HepG2 (cell line): ENCODE results near the gene ENTREP1. TPM values are rescaled to one million over a fixed set of nuclear protein-coding genes. Genes with fewer than 3 reads are reported as not detected.

Source experiments
- ATAC-seq: fragments of 200-7000 bp; cut with Tn5 transposase; 3 replicates; pipeline ENCODE4 v1.9.1; 2020; ENCODE audit warnings: mild to moderate bottlenecking, moderate library complexity
- BruUV-seq: library from RNA; stranded (reverse); fragments of 400-500 nt; replicated peaks from 2 replicates; lab custom pipeline; 2021; lab: Mats Ljungman, UMichigan
- CTCF ChIA-PET: fragments of 300-600 bp; formaldehyde crosslinking; extraction: SDS; loops from one replicate; lab custom pipeline; 2021; ENCODE audit warnings: low total read pairs, inconsistent platforms, low intra/inter-chr PET ratio; lab: Yijun Ruan, JAX
- POLR2A ChIA-PET: fragments of 350-600 bp; sonication (Branson Sonifier 250); formaldehyde crosslinking; loops from one replicate; lab custom pipeline; 2020; ENCODE audit warnings: antibody characterized with exemption, inconsistent platforms; lab: Yijun Ruan, JAX
- DNase-seq: peaks from one replicate; pipeline ENCODE4 v3.0.0-alpha.2; 2015; ENCODE audit warnings: low spot score
- FAIRE-seq: peaks from 3 replicates; lab custom pipeline; 2011; peaks lifted over from hg19 to GRCh38; lab: Jason Lieb, UNC
- H2AFZ ChIP-seq: one replicate; pipeline ENCODE4 v1.6.1; 2011; ENCODE audit warnings: low read length, inconsistent platforms
- H3K27ac ChIP-seq: fragments of 300-600 bp; 3 replicates; pipeline ENCODE4 v1.8.0; 2011; ENCODE audit warnings: mixed run types, mild to moderate bottlenecking, mixed read lengths, low read length, inconsistent platforms; ENCODE audit not compliant: insufficient read depth; ENCODE audit errors: extremely low read length
- H3K27me3 ChIP-seq, 2 experiments: fragments of 200-600 bp in 1 of 2; 2 replicates in 1 of 2; 3 replicates in 1 of 2; pipeline versions ENCODE4 v1.6.0 to v1.8.0; 2011; ENCODE audit warnings: low read length in 2 of 2, mild to moderate bottlenecking in 2 of 2, moderate library complexity in 2 of 2, inconsistent platforms in 1 of 2; ENCODE audit not compliant: insufficient read depth in 2 of 2, control insufficient read depth in 1 of 2
- H3K36me3 ChIP-seq, 2 experiments: fragments of 200-600 bp in 1 of 2; replicated peaks in 1 of 2; 2 replicates in 1 of 2; 3 replicates in 1 of 2; pipeline versions ENCODE4 v1.5.1 to v1.8.0; 2011; ENCODE audit warnings: low read length in 2 of 2, inconsistent platforms in 1 of 2; ENCODE audit not compliant: insufficient read depth in 2 of 2, control insufficient read depth in 1 of 2
- H3K4me1 ChIP-seq: 2 replicates; pipeline ENCODE4 v1.5.1; 2012; ENCODE audit warnings: low read length, inconsistent platforms; ENCODE audit not compliant: insufficient read depth
- H3K4me2 ChIP-seq: 2 replicates; pipeline ENCODE4 v1.6.0; 2011; ENCODE audit warnings: low read depth, low read length, inconsistent platforms
- H3K4me3 ChIP-seq, 3 experiments: fragments of 200-600 bp in 1 of 3; sonication (generic), shearing (Covaris generic) in 1 of 3; replicated peaks in 1 of 3; 2 replicates each; pipeline ENCODE4 v1.5.1; 2011 to 2016; ENCODE audit warnings: low read length in 3 of 3, inconsistent platforms in 2 of 3, low read depth in 2 of 3, mild to moderate bottlenecking in 2 of 3, control low read depth in 1 of 3, mixed read lengths in 1 of 3; ENCODE audit not compliant: insufficient read depth in 1 of 3
- H3K79me2 ChIP-seq: one replicate; pipeline ENCODE4 v1.6.1; 2011; ENCODE audit warnings: low read length, inconsistent platforms; ENCODE audit not compliant: insufficient read depth
- H3K9ac ChIP-seq: 2 replicates; pipeline ENCODE4 v1.6.0; 2011; ENCODE audit warnings: mild to moderate bottlenecking, low read depth, low read length, inconsistent platforms; ENCODE audit not compliant: insufficient read depth
- H3K9me3 ChIP-seq: 2 replicates; pipeline ENCODE4 v1.5.1; 2012; ENCODE audit warnings: mild to moderate bottlenecking, low read length
- H4K20me1 ChIP-seq: 2 replicates; pipeline ENCODE4 v1.6.0; 2011; ENCODE audit warnings: inconsistent platforms, mild to moderate bottlenecking, low read length, moderate library complexity; ENCODE audit not compliant: insufficient read depth
- RXRA ChIP-seq: sonication (generic); formaldehyde crosslinking; IDR thresholded peaks from 2 replicates; pipeline ENCODE4 v1.5.1; 2020; ENCODE audit warnings: missing genetic modification reagents
- WGBS: methylation state at CpG from one replicate; pipeline ENCODE4 v1.1.6; 2017; ENCODE audit warnings: low lambda C conversion rate; 5-methylcytosine and 5-hydroxymethylcytosine counted together
- in situ Hi-C: cut with HindIII; loops from 2 replicates; pipeline ENCODE4 v1.10.0; 2017; ENCODE audit warnings: low pct_unique_long_range_greater_than_20kb; ENCODE audit not compliant: extremely low pct_ligation_motif_present
- intact Hi-C: fragments of 100-400 bp; cut with micrococcal nuclease; formaldehyde crosslinking; loops from one replicate; pipeline ENCODE4 v1.10.0; 2022; ENCODE audit not compliant: unreplicated experiment
- polyA plus RNA-seq, 8 experiments: library from polyadenylated mRNA; depleted of rRNA in 3 of 8; stranded (reverse) in 7 of 8; unstranded in 1 of 8; fragments of >200 nt; fragmentation: Illumina TruSeq in 4 of 8; extraction: Trizol in 4 of 8; gene quantifications; 2 replicates each; pipeline versions ENCODE4 v1.2.1 to v1.2.3, GENCODE V29; 2011 to 2016; ENCODE audit warnings: low read depth in 4 of 8, missing spikeins in 1 of 8, mixed read lengths in 1 of 8; ENCODE audit not compliant: insufficient read depth in 1 of 8
- total RNA-seq, 5 experiments: library from RNA; depleted of rRNA; stranded (reverse); fragments of >200 nt; fragmentation: Illumina TruSeq; extraction: Trizol; gene quantifications; 2 replicates each; pipeline ENCODE4 v1.2.3, GENCODE V29; 2016; ENCODE audit warnings: low read depth in 1 of 5
- TF ChIP-seq, protein P1 (sequence below): sonication (generic); formaldehyde crosslinking; IDR thresholded peaks from 2 replicates; pipeline ENCODE4 v1.4.0; 2020; ENCODE audit warnings: mild to moderate bottlenecking, missing genetic modification reagents

ENTREP1 gene
- total and polyA plus RNA-seq, 2 of the 13 experiments (the other 11 are each of a cell fraction or from before 2014, with no cell fraction given), result not detected

DNA sequence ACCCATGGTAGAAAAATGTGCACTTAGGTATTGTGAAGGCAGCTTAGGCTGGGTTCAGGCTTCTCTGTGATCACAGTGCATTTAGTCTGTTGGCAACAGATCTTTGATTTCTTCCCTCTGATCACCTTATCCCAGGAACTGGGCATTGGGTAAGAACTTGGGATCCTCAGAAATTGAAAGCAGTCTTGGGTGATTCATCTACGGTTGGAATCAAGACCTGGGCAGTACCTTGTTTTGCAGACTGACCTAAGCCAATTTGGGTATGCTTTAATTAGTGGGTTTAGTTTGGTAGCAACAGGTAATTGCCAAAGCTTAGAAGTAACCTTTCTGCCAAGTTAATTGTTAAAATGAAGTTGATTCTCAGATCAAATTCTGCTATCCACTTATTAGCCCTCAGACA, 17.8 kb downstream of the ENTREP1 start (continued):
- TF ChIP-seq, protein P1, sequence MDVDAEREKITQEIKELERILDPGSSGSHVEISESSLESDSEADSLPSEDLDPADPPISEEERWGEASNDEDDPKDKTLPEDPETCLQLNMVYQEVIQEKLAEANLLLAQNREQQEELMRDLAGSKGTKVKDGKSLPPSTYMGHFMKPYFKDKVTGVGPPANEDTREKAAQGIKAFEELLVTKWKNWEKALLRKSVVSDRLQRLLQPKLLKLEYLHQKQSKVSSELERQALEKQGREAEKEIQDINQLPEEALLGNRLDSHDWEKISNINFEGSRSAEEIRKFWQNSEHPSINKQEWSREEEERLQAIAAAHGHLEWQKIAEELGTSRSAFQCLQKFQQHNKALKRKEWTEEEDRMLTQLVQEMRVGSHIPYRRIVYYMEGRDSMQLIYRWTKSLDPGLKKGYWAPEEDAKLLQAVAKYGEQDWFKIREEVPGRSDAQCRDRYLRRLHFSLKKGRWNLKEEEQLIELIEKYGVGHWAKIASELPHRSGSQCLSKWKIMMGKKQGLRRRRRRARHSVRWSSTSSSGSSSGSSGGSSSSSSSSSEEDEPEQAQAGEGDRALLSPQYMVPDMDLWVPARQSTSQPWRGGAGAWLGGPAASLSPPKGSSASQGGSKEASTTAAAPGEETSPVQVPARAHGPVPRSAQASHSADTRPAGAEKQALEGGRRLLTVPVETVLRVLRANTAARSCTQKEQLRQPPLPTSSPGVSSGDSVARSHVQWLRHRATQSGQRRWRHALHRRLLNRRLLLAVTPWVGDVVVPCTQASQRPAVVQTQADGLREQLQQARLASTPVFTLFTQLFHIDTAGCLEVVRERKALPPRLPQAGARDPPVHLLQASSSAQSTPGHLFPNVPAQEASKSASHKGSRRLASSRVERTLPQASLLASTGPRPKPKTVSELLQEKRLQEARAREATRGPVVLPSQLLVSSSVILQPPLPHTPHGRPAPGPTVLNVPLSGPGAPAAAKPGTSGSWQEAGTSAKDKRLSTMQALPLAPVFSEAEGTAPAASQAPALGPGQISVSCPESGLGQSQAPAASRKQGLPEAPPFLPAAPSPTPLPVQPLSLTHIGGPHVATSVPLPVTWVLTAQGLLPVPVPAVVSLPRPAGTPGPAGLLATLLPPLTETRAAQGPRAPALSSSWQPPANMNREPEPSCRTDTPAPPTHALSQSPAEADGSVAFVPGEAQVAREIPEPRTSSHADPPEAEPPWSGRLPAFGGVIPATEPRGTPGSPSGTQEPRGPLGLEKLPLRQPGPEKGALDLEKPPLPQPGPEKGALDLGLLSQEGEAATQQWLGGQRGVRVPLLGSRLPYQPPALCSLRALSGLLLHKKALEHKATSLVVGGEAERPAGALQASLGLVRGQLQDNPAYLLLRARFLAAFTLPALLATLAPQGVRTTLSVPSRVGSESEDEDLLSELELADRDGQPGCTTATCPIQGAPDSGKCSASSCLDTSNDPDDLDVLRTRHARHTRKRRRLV (CRISPR knock-in tag), result no peak

DNA sequence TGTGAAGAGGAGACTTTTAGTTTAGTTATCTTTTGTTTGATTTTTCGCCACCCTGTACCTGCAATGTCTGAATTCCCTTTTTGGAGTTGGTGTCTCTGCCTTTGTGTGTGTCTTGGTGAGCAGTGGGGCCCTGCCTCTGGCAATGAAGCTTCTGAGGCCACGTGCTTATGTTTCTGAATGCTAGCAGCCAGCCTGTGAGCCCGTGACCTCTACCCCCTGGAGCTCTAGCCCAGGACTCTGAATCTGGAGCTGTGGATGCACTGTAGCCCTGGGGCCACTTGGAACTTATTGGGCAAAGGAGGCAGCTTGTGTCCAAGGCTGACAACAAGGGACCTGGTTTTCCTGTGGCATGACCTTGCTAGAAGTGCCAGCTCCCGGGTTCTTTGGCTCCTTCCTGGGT, 19.4 kb downstream of the ENTREP1 start:
- intact Hi-C loops (no loop called here), in situ Hi-C loops (no loop called here)
- no peak for TF ChIP-seq RXRA (CRISPR knock-in tag)
- CTCF ChIA-PET, result no interaction called here
- no peak for ATAC-seq
- no peak overlapping the region for H3K9ac ChIP-seq
- no peaks in the 10 kb centered on the region for H3K9me3 ChIP-seq
- no peak overlapping the region for H3K4me3 ChIP-seq
- no peak overlapping the region for H3K4me2 ChIP-seq
- no peak overlapping the region for H3K27ac ChIP-seq
- no peak for FAIRE-seq
- H3K27me3 ChIP-seq, result no peaks in the 10 kb centered on the region; a peak in 1 of 5 replicates
- H4K20me1 ChIP-seq, result no peaks in the 10 kb centered on the region
- no peaks in the 10 kb centered on the region for H3K36me3 ChIP-seq
- DNase-seq, result no peak
- WGBS, result 19% methylated on average over 4 of the region's 4 CpGs
- H3K4me1 ChIP-seq, result no peaks in the 10 kb centered on the region
- H3K79me2 ChIP-seq, result no peaks in the 10 kb centered on the region
- H2AFZ ChIP-seq, result no peak overlapping the region
- POLR2A ChIA-PET, result no interaction called here
- no TSS peak for BruUV-seq
